ENCODE results near the gene GIPR.
"Not testable (repeated sequence)": the region's sequence is repeated elsewhere in the genome, so short reads cannot be mapped to it uniquely, and the experiment has no call there.

GIPR gene

DNA sequence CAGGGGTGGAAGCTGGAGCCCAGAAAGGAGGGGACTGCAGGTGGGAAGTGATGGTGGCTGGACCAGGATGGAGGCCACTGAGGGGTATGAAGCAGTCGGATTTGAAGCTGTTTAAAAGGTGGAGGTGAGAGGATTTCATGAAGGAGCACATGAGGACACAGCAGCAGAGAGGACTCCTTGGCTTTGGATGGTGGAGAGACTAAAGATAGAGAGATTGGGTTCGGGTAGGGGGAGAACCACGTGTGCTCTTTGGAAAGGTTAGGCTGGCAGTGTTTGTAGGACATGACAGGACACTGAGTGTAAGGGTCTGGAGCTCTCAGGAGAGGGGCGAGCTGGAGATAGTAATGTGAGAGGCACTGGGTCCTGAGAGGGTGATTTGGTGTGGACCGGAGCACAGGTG is 14.9 kb downstream of the GIPR start:
- ATAC-seq = no peak
- TF ChIP-seq ZFP3 (CRISPR knock-in tag; IDR thresholded peaks at IDR 0.05) = no peak
- no peak for TF ChIP-seq CREB5 (CRISPR knock-in tag; IDR thresholded peaks at IDR 0.05; ENCODE audit: low read depth)
- TF ChIP-seq ZNF70 (CRISPR knock-in tag; IDR thresholded peaks at IDR 0.05) = no peak
- TF ChIP-seq, protein P1, sequence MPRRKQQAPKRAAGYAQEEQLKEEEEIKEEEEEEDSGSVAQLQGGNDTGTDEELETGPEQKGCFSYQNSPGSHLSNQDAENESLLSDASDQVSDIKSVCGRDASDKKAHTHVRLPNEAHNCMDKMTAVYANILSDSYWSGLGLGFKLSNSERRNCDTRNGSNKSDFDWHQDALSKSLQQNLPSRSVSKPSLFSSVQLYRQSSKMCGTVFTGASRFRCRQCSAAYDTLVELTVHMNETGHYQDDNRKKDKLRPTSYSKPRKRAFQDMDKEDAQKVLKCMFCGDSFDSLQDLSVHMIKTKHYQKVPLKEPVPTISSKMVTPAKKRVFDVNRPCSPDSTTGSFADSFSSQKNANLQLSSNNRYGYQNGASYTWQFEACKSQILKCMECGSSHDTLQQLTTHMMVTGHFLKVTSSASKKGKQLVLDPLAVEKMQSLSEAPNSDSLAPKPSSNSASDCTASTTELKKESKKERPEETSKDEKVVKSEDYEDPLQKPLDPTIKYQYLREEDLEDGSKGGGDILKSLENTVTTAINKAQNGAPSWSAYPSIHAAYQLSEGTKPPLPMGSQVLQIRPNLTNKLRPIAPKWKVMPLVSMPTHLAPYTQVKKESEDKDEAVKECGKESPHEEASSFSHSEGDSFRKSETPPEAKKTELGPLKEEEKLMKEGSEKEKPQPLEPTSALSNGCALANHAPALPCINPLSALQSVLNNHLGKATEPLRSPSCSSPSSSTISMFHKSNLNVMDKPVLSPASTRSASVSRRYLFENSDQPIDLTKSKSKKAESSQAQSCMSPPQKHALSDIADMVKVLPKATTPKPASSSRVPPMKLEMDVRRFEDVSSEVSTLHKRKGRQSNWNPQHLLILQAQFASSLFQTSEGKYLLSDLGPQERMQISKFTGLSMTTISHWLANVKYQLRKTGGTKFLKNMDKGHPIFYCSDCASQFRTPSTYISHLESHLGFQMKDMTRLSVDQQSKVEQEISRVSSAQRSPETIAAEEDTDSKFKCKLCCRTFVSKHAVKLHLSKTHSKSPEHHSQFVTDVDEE (CRISPR knock-in tag; IDR thresholded peaks at IDR 0.05) = no peak
- TF ChIP-seq CSDC2 (CRISPR knock-in tag; IDR thresholded peaks at IDR 0.05) = no peak
- no peak for TF ChIP-seq BACH2 (CRISPR knock-in tag; IDR thresholded peaks at IDR 0.05; ENCODE audit: borderline replicate concordance)
- TF ChIP-seq PPARA (CRISPR knock-in tag; IDR thresholded peaks at IDR 0.05; ENCODE audit: borderline replicate concordance) = no peak
- TF ChIP-seq ARNTL (CRISPR knock-in tag; IDR thresholded peaks at IDR 0.05; ENCODE audit: borderline replicate concordance, low read depth) = no peak
- no peak for TF ChIP-seq PATZ1 (CRISPR knock-in tag; IDR thresholded peaks at IDR 0.05; ENCODE audit: borderline replicate concordance)
- no peak for TF ChIP-seq TOX (CRISPR knock-in tag; IDR thresholded peaks at IDR 0.05; ENCODE audit: borderline replicate concordance)
- TF ChIP-seq, protein P2, sequence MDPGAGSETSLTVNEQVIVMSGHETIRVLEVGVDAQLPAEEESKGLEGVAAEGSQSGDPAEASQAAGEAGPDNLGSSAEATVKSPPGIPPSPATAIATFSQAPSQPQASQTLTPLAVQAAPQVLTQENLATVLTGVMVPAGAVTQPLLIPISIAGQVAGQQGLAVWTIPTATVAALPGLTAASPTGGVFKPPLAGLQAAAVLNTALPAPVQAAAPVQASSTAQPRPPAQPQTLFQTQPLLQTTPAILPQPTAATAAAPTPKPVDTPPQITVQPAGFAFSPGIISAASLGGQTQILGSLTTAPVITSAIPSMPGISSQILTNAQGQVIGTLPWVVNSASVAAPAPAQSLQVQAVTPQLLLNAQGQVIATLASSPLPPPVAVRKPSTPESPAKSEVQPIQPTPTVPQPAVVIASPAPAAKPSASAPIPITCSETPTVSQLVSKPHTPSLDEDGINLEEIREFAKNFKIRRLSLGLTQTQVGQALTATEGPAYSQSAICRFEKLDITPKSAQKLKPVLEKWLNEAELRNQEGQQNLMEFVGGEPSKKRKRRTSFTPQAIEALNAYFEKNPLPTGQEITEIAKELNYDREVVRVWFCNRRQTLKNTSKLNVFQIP (CRISPR knock-in tag; IDR thresholded peaks at IDR 0.05; ENCODE audit: borderline replicate concordance, low read depth) = no peak
- no peak for TF ChIP-seq RARB (CRISPR knock-in tag; IDR thresholded peaks at IDR 0.05)
- no peak for TF ChIP-seq ZNF565 (CRISPR knock-in tag; conservative IDR thresholded peaks at IDR 0.05; ENCODE audit: low read depth)
- TF ChIP-seq ZC3H10 (CRISPR knock-in tag; IDR thresholded peaks at IDR 0.05) = no peak
- no peak for TF ChIP-seq ISL1 (CRISPR knock-in tag; IDR thresholded peaks at IDR 0.05)
- no peak for TF ChIP-seq ZNF8 (CRISPR knock-in tag; IDR thresholded peaks at IDR 0.05)
- no peak for TF ChIP-seq GLIS3 (CRISPR knock-in tag; IDR thresholded peaks at IDR 0.05)

GRCh38 chr19:45685045-45685444 is 17.0 kb downstream of the GIPR start:
- ATAC-seq = not testable (repeated sequence)

DNA sequence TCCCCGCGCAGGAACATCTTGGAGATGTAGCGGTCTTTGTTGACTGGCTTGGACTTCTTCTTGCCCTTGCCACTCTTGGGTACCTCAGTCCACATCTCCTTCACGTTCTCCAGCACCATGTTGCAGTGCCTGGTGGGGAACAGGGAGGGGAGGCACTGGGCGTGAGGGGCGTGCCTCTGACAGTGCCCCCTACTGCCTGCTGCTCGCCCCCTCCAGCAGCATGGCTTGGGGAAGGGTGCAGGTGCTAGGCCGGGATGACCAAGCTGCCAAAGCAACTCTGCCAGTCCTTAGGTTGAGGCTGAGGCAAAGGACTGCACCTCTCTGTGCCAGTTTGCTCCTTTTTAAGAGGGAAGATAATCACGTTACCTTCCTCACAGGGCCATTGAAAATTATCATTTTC is 19.6 kb downstream of the GIPR start:
- ATAC-seq = no peak
- no peak for TF ChIP-seq ZC3H10 (CRISPR knock-in tag; IDR thresholded peaks at IDR 0.05)
- TF ChIP-seq ESRRG (CRISPR knock-in tag; IDR thresholded peaks at IDR 0.05) = no peak
- TF ChIP-seq RARB (CRISPR knock-in tag; IDR thresholded peaks at IDR 0.05) = no peak
- TF ChIP-seq ARNTL (CRISPR knock-in tag; IDR thresholded peaks at IDR 0.05; ENCODE audit: borderline replicate concordance, low read depth) = no peak
- no peak for TF ChIP-seq ZFP30 (CRISPR knock-in tag; IDR thresholded peaks at IDR 0.05)
- no peak for TF ChIP-seq OSR1 (CRISPR knock-in tag; IDR thresholded peaks at IDR 0.05)
- no peak for TF ChIP-seq GLIS3 (CRISPR knock-in tag; IDR thresholded peaks at IDR 0.05)
- no peak for TF ChIP-seq TCF4 (CRISPR knock-in tag; IDR thresholded peaks at IDR 0.05; ENCODE audit: borderline replicate concordance)
- TF ChIP-seq ZNF8 (CRISPR knock-in tag; IDR thresholded peaks at IDR 0.05) = no peak
- TF ChIP-seq ZNF565 (CRISPR knock-in tag; conservative IDR thresholded peaks at IDR 0.05; ENCODE audit: low read depth) = no peak
- TF ChIP-seq, protein P2 (CRISPR knock-in tag; IDR thresholded peaks at IDR 0.05; ENCODE audit: borderline replicate concordance, low read depth) = no peak
- TF ChIP-seq ZFP3 (CRISPR knock-in tag; IDR thresholded peaks at IDR 0.05) = no peak
- no peak for TF ChIP-seq CSDC2 (CRISPR knock-in tag; IDR thresholded peaks at IDR 0.05)
- TF ChIP-seq TOX (CRISPR knock-in tag; IDR thresholded peaks at IDR 0.05; ENCODE audit: borderline replicate concordance) = no peak
- TF ChIP-seq, protein P1 (CRISPR knock-in tag; IDR thresholded peaks at IDR 0.05) = no peak
- TF ChIP-seq BACH2 (CRISPR knock-in tag; IDR thresholded peaks at IDR 0.05; ENCODE audit: borderline replicate concordance) = no peak
- no peak for TF ChIP-seq CSRNP3 (CRISPR knock-in tag; IDR thresholded peaks at IDR 0.05)

All from SK-N-SH treated with all-trans-retinoic acid at 6 μM for 48 hours (cell line).